Umbilical cord (tissue), 2 donors: ENCODE measurements around the gene ATP6V1A. TPM values are rescaled to one million over a fixed set of nuclear protein-coding genes. Genes with fewer than 3 reads are reported as not detected.
A peak's percentile ranks its signal among the peaks of the same experiment; 100 is the strongest.

Experiments used
- DNase-seq: peaks from one replicate; pipeline ENCODE4 v3.0.0-alpha.2; 2015; ENCODE audit warnings: low spot score
- total RNA-seq: library from RNA; depleted of rRNA; stranded (reverse); fragments of >200 nt; gene quantifications from one replicate; pipeline ENCODE4 v1.2.3, GENCODE V29; 2014; ENCODE audit warnings: low replicate concordance; ENCODE audit not compliant: insufficient read depth

Gene ATP6V1A
- 40.9 TPM for total RNA-seq

DNA sequence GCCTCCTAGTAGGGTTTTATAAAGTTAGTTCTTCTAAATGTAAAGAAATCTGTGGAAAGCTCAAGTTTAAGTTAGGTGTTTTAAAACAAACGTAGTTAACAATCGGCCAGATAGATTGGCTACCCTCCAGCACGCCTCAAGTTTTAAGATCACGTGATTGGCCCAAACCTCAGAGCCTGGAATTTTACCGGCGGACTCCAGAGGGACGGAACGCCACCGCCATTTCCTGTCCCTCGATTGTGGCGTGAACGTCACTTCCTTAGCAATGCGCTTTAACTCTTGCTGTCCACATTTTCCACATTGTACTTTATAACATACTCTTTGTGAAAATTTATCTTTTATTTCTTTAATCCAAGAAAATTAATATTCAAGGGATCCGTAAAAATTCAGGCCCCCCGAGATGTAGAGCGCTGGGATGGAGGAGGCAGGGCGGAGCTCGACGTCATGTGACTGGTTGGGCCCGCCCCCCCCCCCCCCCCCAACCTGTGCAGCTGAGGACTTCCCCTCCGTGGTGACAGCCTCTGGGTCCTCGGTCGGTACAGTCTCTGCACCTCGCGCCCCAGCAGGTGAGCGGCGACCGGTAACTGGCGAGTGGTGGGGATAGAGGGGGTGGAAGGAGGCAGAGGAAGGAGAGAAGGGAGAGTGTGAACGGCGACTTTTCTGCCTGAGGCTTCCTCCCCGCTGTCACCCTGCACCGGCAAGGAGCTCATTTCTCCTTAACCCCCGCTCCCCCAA is at the start of gene ATP6V1A:
ATP6V1A (plus strand) TSS at position 488 of the 735 bp plus-strand sequence. CDS start 31,719 bp downstream, outside the sequence.
- peak; percentile 98 for DNase-seq

DNA sequence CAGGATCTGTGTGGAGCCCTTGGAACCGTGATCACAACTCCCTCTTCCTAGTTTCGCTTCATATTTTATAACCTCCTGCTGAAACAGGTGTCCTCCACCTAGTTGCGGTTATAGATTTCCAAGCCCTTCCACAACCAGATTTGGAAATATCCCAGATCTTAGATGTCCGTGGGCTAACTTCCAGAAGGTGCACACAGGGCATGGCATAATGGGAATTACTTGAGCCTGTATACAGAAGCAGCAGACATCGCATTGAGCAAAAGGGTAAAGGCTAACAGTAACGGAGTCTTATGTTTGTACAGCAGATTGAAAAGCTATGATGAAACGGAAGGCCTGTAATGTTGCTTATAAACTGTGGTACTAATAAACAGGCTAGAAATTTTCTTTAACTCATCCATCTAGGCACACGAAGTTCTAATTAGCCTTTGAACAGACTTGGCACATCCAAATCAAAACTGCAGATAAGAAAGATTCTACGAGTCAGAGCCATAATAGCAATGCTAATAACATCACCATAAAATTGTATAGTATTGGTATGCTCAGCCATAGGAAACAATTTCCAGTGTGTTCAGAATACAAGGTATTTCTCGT is 49.2 kb upstream of the ATP6V1A start:
- DNase-seq: peak; percentile 30

DNA sequence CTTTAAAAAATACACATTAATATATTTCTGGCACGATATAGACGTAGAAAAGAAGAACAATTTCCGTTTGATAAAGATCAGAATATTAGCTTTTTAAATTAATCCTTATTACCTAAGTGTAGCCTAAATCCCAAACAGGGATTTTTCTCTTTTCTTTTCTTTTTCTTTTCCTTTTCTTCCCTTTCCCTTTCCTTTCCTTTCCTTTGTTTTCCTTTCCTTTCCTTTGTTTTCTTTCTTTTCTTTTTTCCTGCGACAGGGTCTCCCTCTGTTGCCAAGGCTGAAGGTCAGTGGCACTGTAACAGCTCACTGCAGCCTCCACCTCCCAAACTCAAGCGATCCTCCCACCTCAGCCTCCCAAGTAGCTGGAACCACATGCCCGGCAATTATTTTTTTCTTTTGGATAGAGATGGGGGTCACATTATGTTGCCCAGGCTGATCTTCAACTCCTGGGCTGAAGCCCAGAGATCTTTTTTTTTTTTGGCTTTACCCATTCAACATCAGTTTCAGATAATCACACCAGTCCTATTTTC is 48.6 kb upstream of the ATP6V1A start:
- DNase-seq: no peak

- no peak for DNase-seq
These were observed 47.9 kb upstream of the ATP6V1A start for GRCh38 chr3:113698956-113699355.

- no peak for DNase-seq
These were observed 39.0 kb upstream of the ATP6V1A start for GRCh38 chr3:113707835-113708234.

DNA sequence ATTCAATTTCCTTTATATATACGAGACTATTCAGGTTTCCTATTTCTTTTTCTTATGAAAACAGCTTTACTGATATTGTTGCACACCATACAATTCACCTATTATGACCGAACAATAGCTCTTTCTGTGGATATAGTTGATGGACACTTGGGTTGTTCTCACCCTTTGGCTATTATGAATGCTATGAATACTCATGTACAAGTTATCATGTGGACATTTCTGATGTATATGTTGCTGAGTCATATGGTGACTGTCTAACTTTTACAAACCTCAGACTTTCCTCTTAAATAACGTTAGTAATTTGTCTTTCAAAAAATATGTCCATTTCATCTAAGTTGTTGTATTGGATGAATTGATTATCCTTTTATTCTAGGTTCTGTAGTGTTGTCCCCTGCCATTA is 34.7 kb upstream of the ATP6V1A start:
- no peak for DNase-seq

- DNase-seq: no peak
These were observed 32.1 kb upstream of the ATP6V1A start for GRCh38 chr3:113714702-113715101.

DNA sequence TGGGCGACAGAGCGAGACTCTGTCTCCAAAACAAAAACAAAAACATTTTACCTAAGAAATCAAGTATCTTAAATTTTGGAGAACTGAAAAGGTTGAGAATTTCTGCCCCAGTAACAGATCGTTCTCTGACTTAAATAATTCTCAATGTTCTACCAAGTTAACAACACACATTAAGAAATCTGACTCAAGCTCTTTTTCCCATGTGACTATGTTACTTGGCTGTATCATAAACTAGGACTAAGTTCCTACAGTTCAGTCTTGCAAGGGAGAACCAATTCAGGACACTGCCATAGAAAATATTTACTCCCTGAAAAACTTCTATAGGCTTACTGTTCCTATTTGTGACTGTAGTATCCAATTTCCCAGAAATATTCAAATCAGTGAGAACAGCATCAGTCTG is 29.5 kb upstream of the ATP6V1A start:
- DNase-seq: no peak

DNA sequence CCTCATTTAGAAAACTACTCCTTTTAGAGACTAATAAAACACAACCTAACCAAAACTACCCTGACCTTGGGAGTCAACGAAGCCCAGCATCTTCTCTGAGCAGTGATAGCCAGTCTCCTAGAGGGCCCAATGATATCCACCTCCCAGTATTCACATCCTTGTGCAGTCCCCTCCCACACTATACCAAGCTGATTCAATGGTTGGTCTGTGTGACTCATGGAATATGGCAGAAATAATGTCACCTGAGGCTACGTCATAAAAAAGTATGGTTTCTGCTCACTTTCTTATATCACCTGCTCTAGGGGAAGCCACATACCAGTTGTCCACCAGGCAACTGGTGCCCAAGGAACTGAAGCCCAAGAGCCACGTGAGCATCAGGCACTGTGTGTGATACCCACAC is 29.0 kb upstream of the ATP6V1A start:
- no peak for DNase-seq

DNA sequence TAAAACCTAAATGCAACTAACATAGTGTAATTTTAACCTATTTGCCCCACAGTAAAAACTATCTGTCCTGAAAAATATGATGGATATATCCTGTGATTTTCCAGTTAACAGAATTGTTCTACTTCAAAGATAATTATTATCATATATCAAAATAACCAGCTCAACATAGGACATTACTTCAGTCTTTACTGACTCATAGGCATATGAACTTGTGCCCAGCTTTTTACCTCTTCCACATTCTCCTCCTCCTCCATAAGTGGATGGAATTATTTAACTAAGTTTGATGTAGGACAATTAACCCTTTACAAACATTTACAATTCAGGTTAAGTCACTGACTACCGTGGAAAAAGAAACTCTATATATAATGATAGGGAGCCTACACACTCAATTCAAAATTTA is 27.5 kb upstream of the ATP6V1A start:
- no peak for DNase-seq

DNA sequence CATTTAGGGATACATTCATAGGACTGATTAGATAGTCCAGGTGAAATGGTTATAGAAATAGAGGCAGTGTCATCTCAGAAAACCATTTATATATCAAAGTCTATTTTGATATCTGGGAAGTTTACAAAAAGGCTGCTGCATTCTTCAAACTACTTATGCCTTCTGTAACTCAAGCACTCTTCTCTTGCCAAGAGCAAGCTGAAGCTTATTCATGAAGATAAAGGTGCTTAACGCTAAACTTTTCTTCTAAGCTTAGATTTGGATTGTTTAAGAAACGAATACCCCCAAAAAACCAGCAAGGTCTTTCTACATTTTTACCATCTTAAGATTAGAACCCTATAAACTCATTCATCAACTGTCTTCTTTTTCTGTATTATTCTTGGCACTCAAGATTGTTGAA is 27.1 kb upstream of the ATP6V1A start:
- DNase-seq: peak; percentile 61

- no peak for DNase-seq
These were observed 25.2 kb upstream of the ATP6V1A start for GRCh38 chr3:113721636-113722035.

GRCh38 chr3:113728661-113729060 is 18.2 kb upstream of the ATP6V1A start:
- DNase-seq: no peak

- DNase-seq: no peak
These were observed 16.3 kb upstream of the ATP6V1A start for GRCh38 chr3:113730550-113730949.

- DNase-seq: no peak
These were observed 15.1 kb upstream of the ATP6V1A start for GRCh38 chr3:113731694-113732093.

- DNase-seq: peak; percentile 73
These were observed 10.2 kb upstream of the ATP6V1A start for GRCh38 chr3:113736548-113737089.

DNA sequence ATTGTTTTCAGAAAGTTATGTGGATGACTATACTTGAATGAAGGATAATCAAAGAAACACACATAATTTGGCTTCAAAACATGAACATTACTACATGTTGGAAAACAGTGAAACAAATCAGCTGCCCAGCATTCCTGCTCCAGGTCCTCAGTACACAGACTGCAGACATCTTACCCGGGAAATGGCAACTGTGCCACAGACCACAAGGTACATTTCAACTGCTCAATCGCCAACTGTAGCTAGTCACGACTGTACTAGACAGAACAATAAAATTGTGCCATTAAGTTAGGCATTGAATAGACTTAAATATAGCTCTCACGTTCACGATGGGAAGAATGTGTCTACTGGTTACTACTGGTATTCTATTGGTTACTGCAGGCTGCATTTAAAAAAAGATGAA is 5.7 kb upstream of the ATP6V1A start:
- DNase-seq: no peak

DNA sequence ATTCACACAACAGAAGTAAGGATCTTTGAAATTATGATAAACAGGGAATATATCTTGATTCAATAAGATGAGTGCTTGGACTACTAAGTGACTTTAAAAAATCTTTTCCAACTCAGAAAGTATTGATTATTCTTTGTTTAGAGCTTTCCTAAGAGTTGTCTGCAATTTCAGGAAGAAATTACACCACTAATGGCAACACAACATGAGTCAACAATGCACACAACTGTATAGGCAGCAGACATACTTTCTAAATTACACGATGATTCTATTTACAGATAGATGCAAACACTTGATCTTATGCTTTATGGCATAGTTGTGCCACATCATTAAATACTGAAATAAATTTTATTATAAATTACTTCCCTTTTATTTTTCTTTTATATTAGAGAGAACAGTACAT is 5.2 kb upstream of the ATP6V1A start:
- DNase-seq: no peak

DNA sequence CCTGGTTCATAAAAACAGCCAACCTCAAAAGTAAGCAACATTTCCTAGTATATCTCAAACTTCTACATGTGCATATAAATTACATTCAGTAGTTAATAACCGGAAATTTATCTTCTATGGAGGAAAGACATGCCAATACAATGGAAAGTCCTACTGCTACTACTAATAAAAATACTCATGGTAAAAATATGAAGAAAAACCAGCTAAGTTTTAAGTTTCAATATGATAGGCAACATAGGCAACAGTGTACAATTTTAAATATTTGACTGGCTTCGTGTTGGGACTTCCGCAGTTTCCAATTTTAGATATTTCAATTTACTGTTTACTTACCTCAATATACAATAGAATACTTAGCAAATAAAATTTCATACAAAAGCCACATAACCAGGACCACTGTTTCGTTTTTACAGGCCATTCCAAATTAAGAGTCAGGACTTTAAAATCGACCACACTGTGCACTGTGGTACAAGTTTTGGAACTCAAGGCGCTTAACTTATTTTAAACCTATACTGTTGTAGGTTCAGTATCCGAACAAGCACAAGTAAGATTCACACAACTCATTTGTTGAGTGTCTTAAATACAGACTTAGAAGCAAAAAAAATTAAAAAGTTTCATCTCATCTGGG is 3.7 kb upstream of the ATP6V1A start:
- DNase-seq: no peak

DNA sequence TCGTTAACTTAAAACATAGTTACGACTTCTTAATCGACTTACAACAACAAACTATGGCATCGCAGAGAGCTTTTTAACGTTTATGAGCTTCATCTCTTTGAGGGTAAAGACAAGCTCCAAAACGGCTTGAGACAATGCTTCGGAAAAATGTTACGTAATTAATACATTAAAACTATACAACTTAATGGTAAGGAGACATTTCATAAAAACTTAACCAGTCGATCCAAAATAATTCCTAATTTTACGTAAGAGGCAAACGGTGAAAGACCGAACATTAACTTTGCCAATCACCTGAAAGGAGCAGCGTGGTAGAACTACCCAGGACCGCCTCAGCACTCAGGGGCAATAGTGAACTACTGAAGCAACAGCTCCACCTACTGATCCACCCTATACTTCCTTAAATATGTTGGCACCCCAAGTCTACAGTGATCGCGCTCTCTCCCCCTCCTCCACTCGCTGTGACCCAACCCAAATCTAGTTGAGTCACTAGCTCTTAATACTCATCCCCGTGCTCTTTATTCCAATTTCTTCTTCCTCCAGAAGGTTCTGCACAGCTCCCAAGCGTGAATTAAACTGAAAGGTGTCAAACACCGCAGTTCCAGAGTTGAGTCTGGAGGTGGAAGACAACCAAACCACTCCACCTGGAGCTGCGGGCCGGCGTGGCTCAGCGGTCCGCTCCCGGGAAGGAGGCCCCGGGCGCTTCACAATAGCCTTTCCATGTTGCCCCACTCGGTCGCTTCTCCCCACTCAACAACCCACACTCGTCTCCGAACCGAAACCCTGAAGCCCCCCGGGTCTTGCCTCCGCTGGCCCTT is 1.7 kb upstream of the ATP6V1A start:
- DNase-seq: peak; percentile 88

GRCh38 chr3:113745756-113746547 is 883 bp upstream of the ATP6V1A start, which contains the start of gene NAA50:
NAA50 (minus strand) TSS chr3:113746249; CDS start chr3:113745949, 300 bp downstream.
- peak; percentile 98 for DNase-seq
